ENCODE data around the gene RNF34. TPM values are rescaled to one million over a fixed set of nuclear protein-coding genes. Genes with fewer than 3 reads are reported as not detected.

Gene RNF34
- total RNA-seq, 1 donor from 2014 or later: 75.3 TPM

DNA sequence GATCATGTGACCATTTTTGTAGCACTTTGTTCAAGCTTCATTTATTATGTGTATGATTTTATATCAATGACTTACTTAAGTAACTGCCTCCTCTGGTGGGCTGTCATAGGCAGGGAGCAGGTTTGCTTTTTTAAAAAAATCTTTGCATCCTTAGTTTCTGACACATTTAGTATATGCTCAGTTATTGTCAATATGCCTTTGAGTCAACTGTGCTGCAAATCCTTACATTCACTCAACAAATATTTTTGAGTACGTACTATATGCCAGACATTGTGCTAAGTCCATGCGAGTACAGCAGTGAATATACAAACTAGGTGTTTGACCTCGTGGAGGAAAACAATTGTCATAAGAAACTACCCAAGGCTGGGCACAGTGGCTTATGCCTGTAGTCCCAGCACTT lies 43.3 kb upstream of the RNF34 start:
- DNase-seq: no peak
- Mint-ChIP-seq H3K9me3 (no peaks in the 10 kb centered on the region), H3K4me1 (peaks cover 12% of the 10 kb centered on the region), H3K36me3 (ENCODE audit: low read depth) (peaks cover 8% of the 10 kb centered on the region), H3K27me3 (no peaks in the 10 kb centered on the region), H3K27ac (no peak overlapping the region), H3K4me3 (no peak overlapping the region)
- POLR2A ChIA-PET: no interaction called here
- intact Hi-C loops (cut with micrococcal nuclease): no loop called here
- no peak for ATAC-seq (ENCODE audit: low read depth)
- CTCF ChIA-PET: no interaction called here
- TF ChIP-seq, protein P1, sequence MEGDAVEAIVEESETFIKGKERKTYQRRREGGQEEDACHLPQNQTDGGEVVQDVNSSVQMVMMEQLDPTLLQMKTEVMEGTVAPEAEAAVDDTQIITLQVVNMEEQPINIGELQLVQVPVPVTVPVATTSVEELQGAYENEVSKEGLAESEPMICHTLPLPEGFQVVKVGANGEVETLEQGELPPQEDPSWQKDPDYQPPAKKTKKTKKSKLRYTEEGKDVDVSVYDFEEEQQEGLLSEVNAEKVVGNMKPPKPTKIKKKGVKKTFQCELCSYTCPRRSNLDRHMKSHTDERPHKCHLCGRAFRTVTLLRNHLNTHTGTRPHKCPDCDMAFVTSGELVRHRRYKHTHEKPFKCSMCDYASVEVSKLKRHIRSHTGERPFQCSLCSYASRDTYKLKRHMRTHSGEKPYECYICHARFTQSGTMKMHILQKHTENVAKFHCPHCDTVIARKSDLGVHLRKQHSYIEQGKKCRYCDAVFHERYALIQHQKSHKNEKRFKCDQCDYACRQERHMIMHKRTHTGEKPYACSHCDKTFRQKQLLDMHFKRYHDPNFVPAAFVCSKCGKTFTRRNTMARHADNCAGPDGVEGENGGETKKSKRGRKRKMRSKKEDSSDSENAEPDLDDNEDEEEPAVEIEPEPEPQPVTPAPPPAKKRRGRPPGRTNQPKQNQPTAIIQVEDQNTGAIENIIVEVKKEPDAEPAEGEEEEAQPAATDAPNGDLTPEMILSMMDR (IDR thresholded peaks at IDR 0.05): no peak

DNA sequence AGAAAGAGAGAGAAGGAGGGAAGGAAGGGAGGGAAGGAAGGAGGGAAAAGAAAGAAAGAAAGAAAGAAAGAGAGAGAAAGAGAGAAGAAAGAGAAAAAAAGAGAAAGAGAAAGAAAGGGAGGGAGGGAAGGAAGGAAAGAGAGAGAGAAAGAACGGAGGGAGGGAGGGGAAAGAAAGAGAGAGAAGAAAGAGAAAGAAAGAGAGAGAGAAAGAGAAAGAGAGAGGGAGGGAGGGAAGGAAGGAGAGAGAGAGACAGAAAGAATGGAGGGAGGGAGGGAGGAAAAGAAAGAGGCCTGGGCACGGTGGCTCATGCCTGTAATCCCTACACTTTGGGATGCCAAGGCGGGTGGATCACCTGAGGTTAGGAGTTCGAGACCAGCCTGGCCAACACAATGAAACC lies 42.6 kb upstream of the RNF34 start:
- CTCF ChIA-PET: no interaction called here
- ATAC-seq (ENCODE audit: low read depth) (no peak), DNase-seq (no peak)
- H3K27ac Mint-ChIP-seq: no peak overlapping the region
- TF ChIP-seq, protein P1 (IDR thresholded peaks at IDR 0.05): no peak
- no peaks in the 10 kb centered on the region for H3K9me3 Mint-ChIP-seq
- H3K27me3 Mint-ChIP-seq: no peaks in the 10 kb centered on the region
- no peak overlapping the region for H3K4me3 Mint-ChIP-seq
- intact Hi-C loops (cut with micrococcal nuclease): no loop called here
- H3K36me3 Mint-ChIP-seq (ENCODE audit: low read depth): peaks cover 1% of the 10 kb centered on the region
- POLR2A ChIA-PET: no interaction called here
- peaks cover 6% of the 10 kb centered on the region for H3K4me1 Mint-ChIP-seq

DNA sequence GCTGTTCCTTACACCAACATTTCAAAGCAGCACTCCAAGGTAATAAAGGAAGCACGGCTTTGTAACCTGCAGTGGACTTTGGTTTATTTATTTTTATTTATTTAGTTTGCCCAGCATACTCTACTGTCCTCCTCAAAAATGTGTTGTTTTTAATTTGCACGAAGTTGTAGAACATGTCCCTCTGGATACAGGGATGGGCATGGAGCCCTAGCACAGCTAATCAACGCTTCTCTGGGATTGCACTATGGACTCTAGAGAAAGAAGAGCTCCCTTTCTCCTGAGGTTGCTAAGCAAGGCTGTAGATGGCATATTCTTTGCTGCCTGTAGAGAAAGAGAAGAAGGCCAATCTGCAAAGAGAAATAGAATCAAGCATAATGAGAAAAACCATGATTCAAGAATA lies 41.8 kb upstream of the RNF34 start:
- no peak for DNase-seq
- CTCF ChIA-PET: no interaction called here

DNA sequence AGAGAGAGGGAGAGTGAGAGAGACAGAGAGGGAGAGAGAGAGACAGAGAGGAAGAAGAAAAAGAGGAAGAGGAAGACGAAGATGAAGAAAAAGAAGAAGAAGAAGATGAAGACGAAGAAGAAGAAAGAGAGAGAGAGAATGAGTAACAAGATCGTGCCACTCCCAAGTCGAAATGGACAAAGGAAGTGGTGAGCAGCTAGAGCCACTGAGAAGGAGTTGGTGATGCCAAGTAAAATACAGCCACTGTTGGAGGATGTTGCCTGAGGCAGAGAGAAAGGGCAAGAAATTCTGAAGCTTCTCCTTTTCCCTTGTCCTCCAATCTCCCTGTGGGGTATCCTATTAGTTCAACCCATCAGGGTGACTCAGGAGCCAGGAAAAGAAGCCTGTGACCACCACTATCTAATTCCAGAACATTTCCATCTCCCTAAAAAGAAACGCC lies 35.2 kb upstream of the RNF34 start:
- intact Hi-C loops (cut with micrococcal nuclease): no loop called here
- TF ChIP-seq, protein P1 (IDR thresholded peaks at IDR 0.05): no peak
- Mint-ChIP-seq H3K4me3 (no peak overlapping the region), H3K4me1 (peaks cover 2% of the 10 kb centered on the region), H3K27me3 (peaks cover 14% of the 10 kb centered on the region), H3K36me3 (ENCODE audit: low read depth) (no peaks in the 10 kb centered on the region), H3K9me3 (no peaks in the 10 kb centered on the region), H3K27ac (no peak overlapping the region)
- DNase-seq: no peak
- CTCF ChIA-PET: interaction anchor here (1.7 kb wide), 1 partner anchor 32 kb away, joined by 4 read pairs; no protein-coding TSS in a partner anchor
- POLR2A ChIA-PET: no interaction called here
- no peak for ATAC-seq (ENCODE audit: low read depth)

More for the DNA sequence above, 41.8 kb upstream of the RNF34 start:
- ATAC-seq (ENCODE audit: low read depth): no peak
- Mint-ChIP-seq H3K4me1 (peaks cover 2% of the 10 kb centered on the region), H3K27ac (no peak overlapping the region), H3K27me3 (no peaks in the 10 kb centered on the region), H3K36me3 (ENCODE audit: low read depth) (no peaks in the 10 kb centered on the region), H3K4me3 (no peak overlapping the region), H3K9me3 (no peaks in the 10 kb centered on the region)
- POLR2A ChIA-PET: interaction anchor here (0.6 kb wide), 1 partner anchor 1555 kb away, joined by 3 read pairs; no protein-coding TSS in a partner anchor
- intact Hi-C loops (cut with micrococcal nuclease): no loop called here
- TF ChIP-seq, protein P1 (IDR thresholded peaks at IDR 0.05): no peak

DNA sequence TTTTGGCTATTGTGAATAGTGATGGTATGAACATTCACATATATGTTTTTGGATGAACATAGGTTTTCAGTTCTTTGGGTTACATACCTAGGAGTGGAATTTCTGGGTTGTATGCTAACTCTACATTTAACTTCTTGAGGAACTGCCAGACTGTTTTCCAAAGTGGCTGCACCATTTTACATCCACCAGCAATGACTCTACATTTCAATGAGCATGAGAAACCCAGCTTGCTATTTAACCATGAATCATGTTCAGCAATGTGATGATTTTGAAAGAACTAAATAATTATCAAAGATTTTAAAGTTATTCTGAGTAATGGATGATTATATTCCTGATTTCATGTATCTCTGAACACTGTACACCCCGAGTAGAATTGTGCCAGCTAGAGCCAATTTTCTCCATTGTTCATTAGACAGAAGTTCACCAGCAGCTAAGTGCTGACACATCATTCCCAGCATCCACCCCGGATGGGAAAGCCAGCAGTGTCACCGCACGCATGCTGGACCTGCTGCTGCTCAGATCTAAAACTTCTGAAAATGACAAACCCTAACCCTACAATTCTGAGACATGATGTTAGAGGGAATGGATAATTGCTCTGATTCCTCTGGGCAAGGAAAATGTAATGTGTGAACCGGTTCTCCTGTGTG lies 34.4 kb upstream of the RNF34 start:
- POLR2A ChIA-PET: interaction anchor here (0.6 kb wide), 1 partner anchor 49 kb away, joined by 8 read pairs; no protein-coding TSS in a partner anchor
- CTCF ChIA-PET: interaction anchor here (1.7 kb wide), 1 partner anchor 33 kb away, joined by 4 read pairs; no protein-coding TSS in a partner anchor
- Mint-ChIP-seq H3K9me3 (no peaks in the 10 kb centered on the region), H3K36me3 (ENCODE audit: low read depth) (no peaks in the 10 kb centered on the region), H3K4me1 (peaks cover 2% of the 10 kb centered on the region), H3K4me3 (no peak overlapping the region), H3K27ac (no peak overlapping the region), H3K27me3 (peaks cover 14% of the 10 kb centered on the region)
- intact Hi-C loops (cut with micrococcal nuclease): no loop called here
- TF ChIP-seq, protein P1 (IDR thresholded peaks at IDR 0.05): no peak
- DNase-seq (no peak), ATAC-seq (ENCODE audit: low read depth) (no peak)
